Neural cell (in vitro differentiated cells): ENCODE measurements around the gene RPUSD3. TPM values are rescaled to one million over a fixed set of nuclear protein-coding genes. Genes with fewer than 3 reads are reported as not detected.

Experiments used
- H2AFZ ChIP-seq: fragments of 200-600, 300-800 bp; sonication (generic), shearing (Covaris generic); 2 replicates; pipeline ENCODE4 v1.6.0; 2014; ENCODE audit warnings: low read depth, mild to moderate bottlenecking, antibody characterized with exemption, low read length, moderate library complexity
- H3F3A ChIP-seq: fragments of 200-600 bp; shearing (Covaris generic); 2 replicates; pipeline ENCODE4 v1.6.1; 2016; ENCODE audit warnings: mild to moderate bottlenecking, moderate library complexity, mixed read lengths, antibody characterized with exemption, low read length; ENCODE audit not compliant: insufficient read depth, poor library complexity, severe bottlenecking
- H3K27ac ChIP-seq: fragments of 200-600, 300-800 bp; sonication (generic), shearing (Covaris generic); 2 replicates; pipeline ENCODE4 v1.5.1; 2014; ENCODE audit warnings: mild to moderate bottlenecking, low read length, moderate library complexity
- H3K27me3 ChIP-seq: fragments of 300-800, 200-600 bp; sonication (generic), shearing (Covaris generic); 2 replicates; pipeline ENCODE4 v1.6.0; 2014; ENCODE audit warnings: mild to moderate bottlenecking, low read depth, low read length, moderate library complexity; ENCODE audit not compliant: insufficient read depth
- H3K36me3 ChIP-seq: fragments of 300-800, 200-600 bp; sonication (generic), shearing (Covaris generic); 2 replicates; pipeline ENCODE4 v1.5.1; 2014; ENCODE audit warnings: mild to moderate bottlenecking, antibody characterized with exemption, low read length, moderate library complexity; ENCODE audit not compliant: insufficient read depth
- H3K4me2 ChIP-seq: fragments of 300-800, 200-600 bp; sonication (generic), shearing (Covaris generic); 2 replicates; pipeline ENCODE4 v1.6.0; 2014; ENCODE audit warnings: mild to moderate bottlenecking, low read length
- H3K4me3 ChIP-seq: fragments of 300-800, 200-600 bp; sonication (generic), shearing (Covaris generic); 2 replicates; pipeline ENCODE4 v1.5.1; 2014; ENCODE audit warnings: mild to moderate bottlenecking, low read length, moderate library complexity
- H3K79me2 ChIP-seq: fragments of 200-600 bp; shearing (Covaris generic); replicated peaks from 2 replicates; pipeline ENCODE4 v1.6.0; 2014; ENCODE audit warnings: mild to moderate bottlenecking, low read length, moderate library complexity; ENCODE audit not compliant: insufficient read depth
- H3K9ac ChIP-seq: fragments of 300-800, 200-600 bp; sonication (generic), shearing (Covaris generic); 2 replicates; pipeline ENCODE4 v1.6.1; 2016; ENCODE audit warnings: mild to moderate bottlenecking, low read length, mixed read lengths
- H3K9me2 ChIP-seq: fragments of 200-600 bp; shearing (Covaris generic); 2 replicates; pipeline ENCODE4 v1.6.1; 2016; ENCODE audit warnings: mild to moderate bottlenecking, low read length, mixed read lengths; ENCODE audit not compliant: insufficient read depth
- H3K9me3 ChIP-seq: fragments of 200-600, 300-800 bp; sonication (generic), shearing (Covaris generic); 2 replicates; pipeline ENCODE4 v1.6.1; 2016; ENCODE audit warnings: mild to moderate bottlenecking, mixed run types, low read length, moderate library complexity, mixed read lengths
- H4K20me1 ChIP-seq: fragments of 200-600 bp; shearing (Covaris generic); 2 replicates; pipeline ENCODE4 v1.6.1; 2016; ENCODE audit warnings: mild to moderate bottlenecking, mixed run types; ENCODE audit not compliant: insufficient read depth
- EP300 ChIP-seq: fragments of 450-650 bp; conservative IDR thresholded peaks from 2 replicates; pipeline ENCODE4 v1.6.1; 2014; ENCODE audit warnings: antibody characterized with exemption, mild to moderate bottlenecking, moderate library complexity; ENCODE audit not compliant: poor library complexity, severe bottlenecking
- EZH2 ChIP-seq: fragments of 200-600, 300-800 bp; shearing (Covaris generic), sonication (generic); IDR thresholded peaks from 2 replicates; pipeline ENCODE4 v1.6.1; 2014; ENCODE audit warnings: antibody characterized with exemption, low read length, borderline replicate concordance, mild to moderate bottlenecking; ENCODE audit not compliant: insufficient read depth, poor library complexity, severe bottlenecking
- MXI1 ChIP-seq: fragments of 450-650 bp; conservative IDR thresholded peaks from 2 replicates; pipeline ENCODE4 v1.6.1; 2014; ENCODE audit warnings: antibody characterized with exemption, mild to moderate bottlenecking; ENCODE audit not compliant: poor library complexity, severe bottlenecking
- POLR2AphosphoS5 ChIP-seq: IDR thresholded peaks from 2 replicates; pipeline ENCODE4 v1.6.1; 2012
- RAD21 ChIP-seq: fragments of 450-650 bp; conservative IDR thresholded peaks from 2 replicates; pipeline ENCODE4 v1.6.1; 2014; ENCODE audit warnings: antibody characterized with exemption, mild to moderate bottlenecking, moderate library complexity
- SMC3 ChIP-seq: fragments of 450-650 bp; conservative IDR thresholded peaks from 2 replicates; pipeline ENCODE4 v1.6.1; 2014; ENCODE audit warnings: antibody characterized with exemption, mild to moderate bottlenecking, moderate library complexity; ENCODE audit not compliant: poor library complexity
- TAF1 ChIP-seq: IDR thresholded peaks from 2 replicates; pipeline ENCODE4 v1.6.1; 2012; ENCODE audit warnings: low read depth
- polyA plus RNA-seq: library from polyadenylated mRNA; depleted of rRNA; stranded (reverse); fragments of >200 nt; gene quantifications from 2 replicates; pipeline ENCODE4 v1.2.3, GENCODE V29; 2014
- TF ChIP-seq, protein P1 (sequence below): fragments of 450-650 bp; IDR thresholded peaks from 2 replicates; pipeline ENCODE4 v1.5.1; 2014; ENCODE audit warnings: antibody characterized with exemption, mild to moderate bottlenecking, moderate library complexity; ENCODE audit not compliant: poor library complexity, severe bottlenecking
- TF ChIP-seq, protein P2 (sequence below): IDR thresholded peaks from 2 replicates; pipeline ENCODE4 v1.6.1; 2012; ENCODE audit warnings: borderline replicate concordance

The RPUSD3 gene
- polyA plus RNA-seq, 1 donor from 2014 or later = 35.2 TPM

DNA sequence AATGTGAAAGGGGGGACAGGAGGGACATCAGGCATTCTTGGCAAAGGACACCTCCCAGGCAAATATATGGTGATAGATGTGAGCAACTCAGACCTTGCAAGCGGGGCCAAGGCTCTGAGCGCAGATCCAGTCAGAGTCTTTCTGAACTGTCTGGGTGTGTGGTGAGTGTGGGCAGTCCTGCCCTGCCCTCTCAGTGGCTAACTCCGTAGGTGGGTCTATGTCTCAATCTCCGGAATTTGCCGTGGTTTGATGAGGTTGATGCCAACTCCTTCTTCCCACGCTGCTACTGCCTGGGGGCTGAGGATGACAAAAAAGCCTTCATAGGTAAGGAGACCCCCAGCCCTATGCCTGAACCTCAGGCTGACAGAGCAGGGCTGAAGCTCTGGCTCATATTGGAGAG is 26.4 kb downstream of the RPUSD3 start:
- no peaks in the 10 kb centered on the region for H3K27me3 ChIP-seq
- no peaks in the 10 kb centered on the region for H3F3A ChIP-seq
- no peak for TF ChIP-seq RAD21
- TF ChIP-seq SMC3 = no peak
- TF ChIP-seq TAF1 = no peak
- TF ChIP-seq EP300 = no peak
- no peak for TF ChIP-seq MXI1
- TF ChIP-seq, protein P1, sequence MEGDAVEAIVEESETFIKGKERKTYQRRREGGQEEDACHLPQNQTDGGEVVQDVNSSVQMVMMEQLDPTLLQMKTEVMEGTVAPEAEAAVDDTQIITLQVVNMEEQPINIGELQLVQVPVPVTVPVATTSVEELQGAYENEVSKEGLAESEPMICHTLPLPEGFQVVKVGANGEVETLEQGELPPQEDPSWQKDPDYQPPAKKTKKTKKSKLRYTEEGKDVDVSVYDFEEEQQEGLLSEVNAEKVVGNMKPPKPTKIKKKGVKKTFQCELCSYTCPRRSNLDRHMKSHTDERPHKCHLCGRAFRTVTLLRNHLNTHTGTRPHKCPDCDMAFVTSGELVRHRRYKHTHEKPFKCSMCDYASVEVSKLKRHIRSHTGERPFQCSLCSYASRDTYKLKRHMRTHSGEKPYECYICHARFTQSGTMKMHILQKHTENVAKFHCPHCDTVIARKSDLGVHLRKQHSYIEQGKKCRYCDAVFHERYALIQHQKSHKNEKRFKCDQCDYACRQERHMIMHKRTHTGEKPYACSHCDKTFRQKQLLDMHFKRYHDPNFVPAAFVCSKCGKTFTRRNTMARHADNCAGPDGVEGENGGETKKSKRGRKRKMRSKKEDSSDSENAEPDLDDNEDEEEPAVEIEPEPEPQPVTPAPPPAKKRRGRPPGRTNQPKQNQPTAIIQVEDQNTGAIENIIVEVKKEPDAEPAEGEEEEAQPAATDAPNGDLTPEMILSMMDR = no peak
- TF ChIP-seq POLR2AphosphoS5 = no peak
- TF ChIP-seq, protein P2, sequence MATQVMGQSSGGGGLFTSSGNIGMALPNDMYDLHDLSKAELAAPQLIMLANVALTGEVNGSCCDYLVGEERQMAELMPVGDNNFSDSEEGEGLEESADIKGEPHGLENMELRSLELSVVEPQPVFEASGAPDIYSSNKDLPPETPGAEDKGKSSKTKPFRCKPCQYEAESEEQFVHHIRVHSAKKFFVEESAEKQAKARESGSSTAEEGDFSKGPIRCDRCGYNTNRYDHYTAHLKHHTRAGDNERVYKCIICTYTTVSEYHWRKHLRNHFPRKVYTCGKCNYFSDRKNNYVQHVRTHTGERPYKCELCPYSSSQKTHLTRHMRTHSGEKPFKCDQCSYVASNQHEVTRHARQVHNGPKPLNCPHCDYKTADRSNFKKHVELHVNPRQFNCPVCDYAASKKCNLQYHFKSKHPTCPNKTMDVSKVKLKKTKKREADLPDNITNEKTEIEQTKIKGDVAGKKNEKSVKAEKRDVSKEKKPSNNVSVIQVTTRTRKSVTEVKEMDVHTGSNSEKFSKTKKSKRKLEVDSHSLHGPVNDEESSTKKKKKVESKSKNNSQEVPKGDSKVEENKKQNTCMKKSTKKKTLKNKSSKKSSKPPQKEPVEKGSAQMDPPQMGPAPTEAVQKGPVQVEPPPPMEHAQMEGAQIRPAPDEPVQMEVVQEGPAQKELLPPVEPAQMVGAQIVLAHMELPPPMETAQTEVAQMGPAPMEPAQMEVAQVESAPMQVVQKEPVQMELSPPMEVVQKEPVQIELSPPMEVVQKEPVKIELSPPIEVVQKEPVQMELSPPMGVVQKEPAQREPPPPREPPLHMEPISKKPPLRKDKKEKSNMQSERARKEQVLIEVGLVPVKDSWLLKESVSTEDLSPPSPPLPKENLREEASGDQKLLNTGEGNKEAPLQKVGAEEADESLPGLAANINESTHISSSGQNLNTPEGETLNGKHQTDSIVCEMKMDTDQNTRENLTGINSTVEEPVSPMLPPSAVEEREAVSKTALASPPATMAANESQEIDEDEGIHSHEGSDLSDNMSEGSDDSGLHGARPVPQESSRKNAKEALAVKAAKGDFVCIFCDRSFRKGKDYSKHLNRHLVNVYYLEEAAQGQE = no peak
- no peak for TF ChIP-seq EZH2
- H2AFZ ChIP-seq = no peak overlapping the region
- H4K20me1 ChIP-seq = no peaks in the 10 kb centered on the region
- no peak overlapping the region for H3K27ac ChIP-seq
- H3K9me2 ChIP-seq = no peaks in the 10 kb centered on the region
- H3K9ac ChIP-seq = no peak overlapping the region
- no peak overlapping the region for H3K4me3 ChIP-seq
- H3K36me3 ChIP-seq = no peaks in the 10 kb centered on the region
- H3K4me2 ChIP-seq = no peak overlapping the region
- no peaks in the 10 kb centered on the region for H3K9me3 ChIP-seq
- no peaks in the 10 kb centered on the region for H3K79me2 ChIP-seq

DNA sequence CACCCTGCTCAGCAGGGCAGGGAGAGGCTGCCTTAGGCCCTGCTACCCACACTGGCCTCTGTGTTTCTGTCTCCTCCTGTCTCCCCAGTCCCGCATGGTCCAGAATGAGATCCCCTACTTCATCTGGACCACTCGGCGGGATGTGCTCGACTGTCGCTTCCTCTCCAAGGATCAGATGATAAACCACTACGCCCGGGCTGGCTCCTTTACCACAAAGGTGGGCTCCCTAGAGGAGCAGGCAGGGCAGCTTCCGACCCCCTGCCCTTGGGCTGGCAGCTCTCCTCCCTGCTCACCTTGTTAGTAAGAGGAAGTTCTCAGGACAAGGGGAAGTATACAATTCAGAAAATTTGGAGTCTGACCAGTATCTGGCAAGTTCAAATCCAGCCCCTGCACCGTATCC is 27.8 kb downstream of the RPUSD3 start:
- H3K9ac ChIP-seq = no peak overlapping the region
- no peaks in the 10 kb centered on the region for H3K9me2 ChIP-seq
- no peak overlapping the region for H3K27ac ChIP-seq
- H3K4me3 ChIP-seq = no peak overlapping the region
- no peaks in the 10 kb centered on the region for H3K27me3 ChIP-seq
- H3K9me3 ChIP-seq = no peaks in the 10 kb centered on the region
- no peak overlapping the region for H3K4me2 ChIP-seq
- H2AFZ ChIP-seq = no peak overlapping the region
- H3F3A ChIP-seq = no peaks in the 10 kb centered on the region
- H3K79me2 ChIP-seq = no peaks in the 10 kb centered on the region
- TF ChIP-seq MXI1 (no peak), EZH2 (no peak), TAF1 (no peak), EP300 (no peak), RAD21 (no peak), SMC3 (no peak), POLR2AphosphoS5 (no peak)
- TF ChIP-seq, protein P2 = no peak
- TF ChIP-seq, protein P1 = no peak
- no peaks in the 10 kb centered on the region for H4K20me1 ChIP-seq
- H3K36me3 ChIP-seq = no peaks in the 10 kb centered on the region
